NCI-H2029 treated with DMSO at 0.1 percent for 48 hours (cell line): ENCODE measurements around the gene ASAP2.

Source experiments
- DNase-seq: peaks from one replicate; lab custom pipeline; 2025; lab: John Stamatoyannopoulos, UW

ASAP2 gene

DNA sequence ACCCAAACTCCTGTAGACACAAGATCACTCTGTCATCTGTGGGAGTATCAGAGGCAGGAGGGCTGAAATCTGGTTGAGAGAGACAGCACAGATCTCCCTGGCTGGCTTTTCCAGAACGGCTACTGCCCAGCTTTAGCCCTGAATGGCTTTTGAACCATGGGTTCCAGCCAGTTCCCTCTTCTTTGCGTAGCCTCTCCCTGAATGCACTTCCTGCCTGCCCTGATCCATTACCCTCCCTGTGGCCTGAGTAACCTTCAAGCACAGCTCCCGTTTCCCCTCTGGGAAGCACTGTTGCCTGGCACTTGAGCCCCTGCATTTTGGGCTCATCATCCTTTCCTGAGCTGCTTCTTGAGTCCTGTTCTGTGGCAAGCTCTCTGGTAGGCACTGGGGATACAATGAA lies 68.8 kb downstream of the ASAP2 start:
- no peak for DNase-seq

DNA sequence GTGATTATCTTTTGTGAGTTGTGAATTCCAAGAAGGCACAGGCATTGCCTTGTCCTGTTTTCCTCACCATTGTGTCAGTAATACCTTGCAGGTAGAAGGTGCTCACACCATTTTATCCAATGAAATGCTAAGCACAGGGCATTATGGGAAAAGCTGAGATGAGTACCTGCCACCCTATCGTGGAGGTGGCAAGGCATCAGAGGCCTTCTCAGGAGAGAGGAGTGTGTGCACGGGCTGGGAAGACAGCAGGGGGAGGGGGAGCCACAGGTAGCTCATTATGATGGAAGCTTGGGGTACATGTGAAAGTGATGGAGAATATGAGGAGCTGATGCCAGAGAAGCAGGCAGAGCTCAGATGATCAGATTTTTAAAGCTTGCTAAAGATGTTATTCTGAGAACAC lies 69.5 kb downstream of the ASAP2 start:
- DNase-seq: no peak

DNA sequence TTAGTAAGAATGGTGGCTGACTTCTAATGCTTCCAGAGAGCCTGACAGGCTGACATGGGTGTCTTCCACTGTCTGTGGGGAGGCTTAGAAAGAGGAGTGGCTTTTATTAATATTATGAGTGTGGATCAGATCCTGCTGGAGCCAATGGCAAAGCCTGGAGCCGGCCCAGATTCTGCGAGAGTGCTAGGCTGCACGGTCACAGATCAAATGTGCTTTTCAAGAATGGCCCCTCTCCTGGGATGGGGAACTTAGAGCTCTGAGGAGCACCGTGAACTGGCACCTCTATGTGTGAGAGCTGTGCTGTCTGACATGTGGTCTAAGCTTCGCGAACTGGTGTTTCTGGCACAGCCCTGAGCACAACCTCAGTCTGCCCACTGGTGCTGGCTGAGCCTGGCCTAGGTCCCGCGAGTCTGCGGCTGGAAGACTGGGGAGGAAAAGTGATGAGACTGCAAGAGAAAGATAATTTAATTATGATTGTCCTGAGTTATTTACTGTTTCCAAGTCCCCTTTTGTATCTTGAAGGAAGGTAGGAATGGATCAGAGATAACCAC lies 70.4 kb downstream of the ASAP2 start:
- DNase-seq: no peak

DNA sequence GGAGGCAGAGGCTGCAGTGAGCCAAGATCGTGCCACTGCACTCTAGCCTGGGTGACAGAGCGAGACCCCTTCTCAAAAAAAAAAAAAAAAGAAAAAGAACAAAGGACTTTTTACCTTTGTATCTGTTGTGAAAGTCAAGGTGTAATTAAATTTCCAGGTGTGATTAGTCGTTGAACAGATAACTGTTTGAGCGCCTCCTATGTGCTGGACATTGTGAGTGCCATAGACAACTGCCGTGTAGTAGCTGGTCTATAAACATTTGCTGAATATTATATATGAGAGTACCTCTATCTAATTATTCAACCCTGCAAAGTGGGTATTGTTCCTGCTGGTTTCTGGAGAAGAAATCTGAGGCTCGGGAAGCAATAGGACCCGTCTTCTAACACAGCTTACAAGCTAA lies 71.8 kb downstream of the ASAP2 start:
- DNase-seq: no peak

- DNase-seq: no peak
Observed at GRCh38 chr2:9279426-9279825, 72.8 kb downstream of the ASAP2 start.

GRCh38 chr2:9280224-9280623 lies 73.6 kb downstream of the ASAP2 start:
- DNase-seq: no peak

DNA sequence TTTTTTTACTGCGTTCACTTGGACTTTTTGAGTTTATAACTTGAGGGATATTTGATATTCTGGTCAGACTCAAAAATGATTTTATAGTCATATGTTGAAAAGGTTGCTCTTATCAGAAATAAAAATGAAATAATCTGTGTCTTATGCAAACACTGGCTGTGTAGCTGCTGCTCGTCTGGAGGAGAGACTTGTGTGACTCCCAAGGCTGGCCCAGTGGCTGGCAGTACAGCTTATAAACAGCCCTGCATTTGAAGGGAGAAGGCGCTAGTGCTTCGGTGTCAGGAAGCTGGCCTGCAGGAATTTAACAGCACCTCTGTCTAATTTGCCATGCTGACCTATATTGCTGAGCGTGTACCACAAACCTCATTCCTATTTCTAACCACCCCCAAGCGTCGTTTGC lies 74.5 kb downstream of the ASAP2 start:
- no peak for DNase-seq

DNA sequence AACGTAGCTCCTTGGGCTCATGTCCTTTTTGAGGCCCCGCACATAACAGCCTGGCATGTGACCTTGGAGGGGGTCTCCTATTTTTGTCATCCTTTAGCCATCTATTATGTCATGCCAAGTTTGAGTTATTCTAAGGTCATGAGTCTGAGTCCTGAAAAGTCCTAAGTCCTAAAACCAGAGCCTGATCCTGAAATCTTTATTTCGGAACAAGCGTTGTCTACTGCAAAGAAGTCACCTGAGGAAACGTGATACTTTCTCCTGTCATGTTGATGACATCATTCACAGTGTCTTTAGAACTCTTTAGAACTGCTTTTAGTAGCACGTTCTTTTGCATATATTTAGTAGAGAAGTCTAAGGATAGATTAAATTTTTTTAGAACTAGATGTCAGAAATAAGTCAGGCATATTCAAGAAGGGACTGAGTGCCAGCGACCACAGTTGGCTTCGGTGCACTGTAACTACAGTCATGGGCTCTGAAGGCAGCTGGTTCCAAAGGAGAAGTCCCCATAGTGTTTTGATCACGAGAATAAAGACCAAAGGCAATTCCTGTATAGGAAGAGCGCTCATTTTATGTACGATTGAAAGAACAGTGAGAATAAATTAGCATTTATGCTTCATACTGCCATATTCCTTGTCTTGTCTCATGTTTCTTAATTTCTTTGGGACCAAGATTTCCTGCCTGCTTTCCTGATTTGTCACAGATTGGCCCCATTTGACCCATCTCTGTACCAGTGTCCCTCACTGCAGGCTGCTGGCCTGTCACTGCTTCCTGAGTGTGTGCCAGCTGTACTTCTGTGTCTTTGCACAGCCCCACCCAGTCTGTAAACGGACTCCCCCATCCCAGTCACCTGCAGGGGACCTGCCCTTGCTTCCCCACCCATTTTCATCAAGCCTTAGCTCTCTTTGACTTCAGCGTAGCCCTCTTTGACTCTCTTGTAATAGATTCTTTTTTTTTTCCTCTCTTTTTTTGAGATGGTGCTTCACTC lies 75.8 kb downstream of the ASAP2 start:
- no peak for DNase-seq

GRCh38 chr2:9284521-9285297 lies 78.1 kb downstream of the ASAP2 start:
- DNase-seq: no peak

DNA sequence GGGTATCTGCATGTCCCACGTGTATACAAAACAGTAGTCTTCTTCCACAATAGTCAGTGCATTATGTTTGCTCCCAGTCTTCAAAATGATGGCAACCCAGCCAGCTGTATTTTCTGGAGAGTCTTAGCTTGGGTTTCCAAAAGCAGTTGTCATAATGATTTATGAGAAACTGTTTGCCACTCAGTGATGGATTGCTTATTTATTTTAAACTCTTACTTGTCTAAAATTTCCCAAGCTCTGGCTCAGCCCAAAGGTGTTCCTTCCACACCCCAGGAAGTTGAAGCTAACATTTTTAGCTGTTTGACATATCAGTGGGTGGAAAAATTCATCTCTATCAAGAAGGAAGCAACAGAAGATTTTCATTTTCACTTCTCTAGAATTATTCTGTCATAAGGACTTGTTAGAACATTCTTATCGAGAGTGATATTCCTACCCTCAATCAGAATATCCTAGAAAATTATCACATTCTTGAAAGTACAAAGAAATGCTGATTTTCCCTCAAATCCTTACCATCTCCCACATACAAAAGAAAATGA lies 78.8 kb downstream of the ASAP2 start:
- no peak for DNase-seq

DNA sequence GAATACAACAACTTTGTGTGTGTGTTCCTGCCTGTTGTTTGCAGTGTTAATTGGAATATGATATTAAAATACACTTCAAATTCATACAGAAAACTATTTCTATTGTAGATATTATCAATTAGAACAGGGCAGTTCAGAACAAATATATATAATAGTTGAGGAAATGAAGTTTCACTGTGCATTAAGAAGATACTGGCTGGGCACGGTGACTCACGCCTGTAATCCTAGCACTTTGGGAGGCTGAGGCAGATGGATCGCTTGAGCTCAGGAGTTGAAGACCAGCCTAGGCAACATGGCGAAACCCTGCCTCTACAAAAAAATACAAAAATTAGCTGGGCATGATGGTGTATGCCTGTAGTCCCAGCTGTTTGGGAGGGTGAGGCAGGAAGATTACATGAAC lies 79.3 kb downstream of the ASAP2 start:
- no peak for DNase-seq

DNA sequence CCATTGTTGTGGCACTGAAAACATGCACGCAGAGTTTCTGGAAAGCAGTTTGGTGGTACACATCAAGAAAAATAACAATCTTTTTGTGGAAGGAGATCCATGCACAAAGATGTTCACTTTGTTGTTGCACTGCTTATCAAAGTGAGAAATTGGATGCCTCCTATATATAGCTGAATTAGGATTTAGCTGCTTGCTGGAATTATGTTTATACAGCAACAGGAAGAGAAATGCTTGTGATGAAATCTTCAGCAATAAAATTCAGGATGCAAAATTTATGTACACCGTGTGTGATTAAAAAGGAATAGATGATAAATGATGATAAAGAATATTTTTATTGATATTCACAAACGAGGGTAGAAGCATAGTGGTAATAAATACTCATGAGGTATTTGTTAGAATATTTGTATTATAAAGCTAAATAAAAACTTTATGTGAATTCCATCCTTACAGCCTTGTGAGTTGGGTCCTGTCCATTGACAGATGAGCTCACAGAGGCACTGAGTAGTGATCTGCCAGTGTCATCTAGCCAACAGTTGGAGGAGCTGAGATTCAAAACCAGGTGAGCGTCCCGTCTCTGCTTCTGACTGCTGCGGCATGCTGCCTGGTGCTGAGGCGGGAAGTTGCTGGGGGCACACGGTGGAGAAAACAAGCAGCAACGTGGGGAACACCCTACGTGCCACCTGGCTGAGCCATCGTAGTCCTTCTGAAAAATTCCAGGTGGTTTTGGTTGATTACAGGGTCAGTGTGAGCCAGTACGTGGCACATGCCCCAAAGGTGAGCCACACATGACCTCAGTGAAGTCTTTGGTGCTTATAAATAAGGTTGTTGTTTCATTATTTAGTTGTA lies 80.2 kb downstream of the ASAP2 start:
- no peak for DNase-seq

DNA sequence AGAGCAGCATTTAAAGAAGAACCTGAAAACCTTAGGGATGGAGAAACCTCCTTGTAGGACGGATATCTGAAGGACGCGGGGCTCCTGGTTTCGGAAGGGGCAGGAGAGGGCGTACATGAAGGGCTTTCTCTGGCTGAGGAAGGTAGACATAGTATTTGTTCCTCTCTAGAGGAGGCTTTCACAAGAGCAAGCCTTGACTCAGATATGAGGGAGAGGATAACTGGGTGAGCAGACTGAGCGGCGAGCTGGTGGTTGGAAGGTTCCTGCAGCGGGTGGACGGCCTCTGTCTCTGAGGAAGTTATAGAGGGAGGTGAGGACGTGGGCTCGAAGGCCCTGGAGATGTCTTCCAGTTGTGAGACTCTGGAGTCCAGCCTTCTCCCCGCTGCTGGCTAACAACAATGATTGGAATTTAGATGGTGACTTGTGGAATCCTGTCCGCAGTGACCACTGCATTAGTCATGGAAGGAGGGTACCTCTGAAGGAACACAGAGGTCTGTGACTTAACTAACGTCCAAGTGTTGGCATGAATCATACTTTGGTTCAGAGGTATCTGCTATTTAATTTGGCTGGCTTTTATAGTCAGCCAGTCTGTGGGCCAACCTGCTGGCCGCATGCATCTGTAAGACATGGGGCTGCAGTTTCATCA lies 80.9 kb downstream of the ASAP2 start:
- no peak for DNase-seq

- DNase-seq: no peak
Observed at GRCh38 chr2:9288233-9288632, 81.6 kb downstream of the ASAP2 start.

DNA sequence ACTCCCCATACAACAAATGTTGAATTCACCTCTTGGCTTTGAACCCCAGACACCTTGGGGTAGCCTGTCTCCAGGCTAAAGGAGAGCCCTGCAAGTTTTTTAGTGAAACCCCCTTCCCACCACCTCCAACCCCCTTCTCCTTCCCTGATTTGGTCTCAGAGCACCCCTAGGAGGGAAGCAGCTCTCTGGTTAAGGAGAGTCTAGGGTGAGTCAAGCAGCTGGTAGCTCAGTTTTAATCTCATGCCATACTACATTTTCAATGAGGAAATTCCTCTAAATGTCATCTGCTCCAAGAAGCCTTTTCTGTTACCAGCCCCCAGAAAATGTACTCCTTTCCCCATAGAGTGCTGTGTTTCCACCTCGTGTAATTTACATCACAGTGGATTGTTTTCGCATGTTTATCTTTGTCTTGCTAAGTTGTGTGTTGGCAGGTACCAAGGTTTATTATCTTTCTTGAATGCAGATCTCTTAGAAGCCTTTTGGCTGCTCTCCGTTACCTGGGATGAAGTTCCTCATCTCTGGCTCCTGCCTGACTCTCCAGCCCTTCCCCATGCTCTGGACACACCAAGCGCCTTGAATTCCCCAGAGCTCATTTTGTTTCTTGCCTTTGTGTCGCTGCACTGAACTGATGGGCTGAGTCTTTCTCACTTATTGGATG lies 82.2 kb downstream of the ASAP2 start:
- DNase-seq: no peak

DNA sequence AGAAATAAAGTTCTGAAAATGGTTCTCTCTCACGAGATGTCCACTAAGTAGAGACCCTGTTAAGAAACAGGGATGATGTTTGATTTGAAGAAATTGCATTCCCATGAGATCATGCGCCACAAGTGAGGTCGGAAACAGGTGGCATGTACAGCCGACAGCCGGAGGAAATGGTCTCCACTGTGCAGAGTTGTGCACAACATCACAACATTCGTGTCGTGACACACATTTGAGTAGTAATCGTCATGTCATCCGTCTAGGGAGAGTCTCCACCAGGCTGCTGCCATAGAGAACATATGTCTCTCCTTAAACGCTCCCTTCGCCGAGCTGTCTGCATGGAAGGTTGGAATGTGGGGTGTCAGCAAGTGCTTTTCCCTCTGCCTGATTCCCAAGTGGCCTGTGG lies 84.7 kb downstream of the ASAP2 start:
- no peak for DNase-seq

DNA sequence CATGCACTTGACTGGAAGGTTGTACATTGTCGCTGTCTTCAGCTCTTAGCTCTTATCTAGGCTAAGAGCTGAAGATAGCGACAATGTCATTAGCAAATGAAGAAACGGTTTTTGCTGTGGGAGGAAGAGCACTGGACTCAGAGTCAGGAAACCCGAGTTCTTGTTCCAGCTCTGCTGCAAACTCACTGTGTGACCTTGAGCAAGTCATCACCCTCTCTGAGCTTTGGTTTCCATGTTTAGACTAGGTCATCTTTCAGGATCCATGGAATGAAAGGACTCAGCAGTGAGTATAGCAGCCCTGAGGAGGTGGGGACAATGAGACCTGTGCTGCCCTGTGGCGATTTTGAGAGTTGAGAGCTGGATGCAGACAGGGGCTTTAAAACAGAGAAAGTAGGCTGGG lies 85.3 kb downstream of the ASAP2 start:
- DNase-seq: no peak

DNA sequence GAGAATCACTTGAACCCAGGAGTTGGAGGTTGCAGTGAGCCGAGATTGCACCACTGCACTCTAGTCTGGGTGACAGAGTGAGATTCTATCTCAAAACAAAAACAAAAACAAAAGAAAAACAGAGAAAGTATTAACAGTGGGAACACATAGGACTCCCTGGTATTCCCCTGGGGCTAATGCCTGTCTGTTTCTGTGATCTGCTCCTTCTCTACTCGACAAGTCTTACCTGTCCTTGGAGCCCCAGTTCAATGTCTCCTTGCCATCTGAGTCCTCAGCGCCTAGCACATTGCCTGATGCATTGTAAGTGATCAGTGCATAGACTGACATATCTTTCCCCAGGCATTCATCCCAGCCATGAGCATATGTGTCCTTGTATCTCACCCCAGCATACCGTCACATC lies 85.8 kb downstream of the ASAP2 start:
- DNase-seq: no peak

- DNase-seq: no peak
Observed at GRCh38 chr2:9294764-9295163, 88.2 kb downstream of the ASAP2 start.

DNA sequence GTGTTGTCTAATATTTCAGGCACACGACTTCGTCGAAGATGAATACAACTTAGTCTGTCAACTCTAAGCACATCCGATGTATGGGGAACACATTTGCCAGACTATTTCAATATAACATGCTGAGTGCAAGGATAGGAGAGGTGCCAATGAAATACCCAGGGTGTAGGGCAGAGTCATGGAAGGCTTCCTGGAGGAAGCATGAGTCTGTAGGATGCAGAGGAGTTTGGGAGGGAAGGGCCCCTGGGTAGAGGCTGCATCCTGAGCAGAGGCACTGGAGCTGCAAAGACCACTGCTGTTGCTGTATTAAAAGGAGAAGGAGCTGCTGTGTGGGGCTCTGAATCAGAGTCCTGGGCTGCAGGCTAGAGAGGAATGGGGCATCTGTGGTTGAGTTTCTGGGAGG lies 89.9 kb downstream of the ASAP2 start:
- DNase-seq: no peak

- no peak for DNase-seq
Observed at GRCh38 chr2:9297156-9297555, 90.5 kb downstream of the ASAP2 start.
